CD4-positive, alpha-beta T cell (primary cell): ENCODE results near the gene SLC13A1. TPM values are rescaled to one million over a fixed set of nuclear protein-coding genes. Genes with fewer than 3 reads are reported as not detected.

Source experiments
- ATAC-seq: fragments of 200-7000 bp; cut with Tn5 transposase; one replicate; pipeline ENCODE4 v1.10.0; 2022; ENCODE audit warnings: mild to moderate bottlenecking; ENCODE audit not compliant: poor library complexity
- CTCF ChIA-PET: fragments of 350-600 bp; sonication (Branson Sonifier 250); formaldehyde crosslinking; loops from one replicate; lab custom pipeline; 2021; ENCODE audit warnings: antibody characterized with exemption, inconsistent platforms; lab: Charles Lee
- POLR2A ChIA-PET: fragments of 350-600 bp; sonication (Branson Sonifier 250); formaldehyde crosslinking; loops from one replicate; lab custom pipeline; 2021; ENCODE audit warnings: antibody characterized with exemption, inconsistent platforms; lab: Charles Lee
- DNase-seq, 14 experiments: peaks; one replicate each; pipeline ENCODE4 v3.0.0-alpha.2; 2013 to 2020; ENCODE audit warnings: mixed read lengths in 2 of 14
- H3K27ac ChIP-seq, 2 donors: one replicate each; pipeline versions ENCODE4 v1.5.1 to v1.7.0; 2013; ENCODE audit warnings: low read length in 2 of 2, low read depth in 1 of 2, mild to moderate bottlenecking in 1 of 2
- H3K27me3 ChIP-seq, 2 experiments: 1 replicate in 1 of 2; 2 replicates in 1 of 2; pipeline versions ENCODE4 v1.6.1 to v1.7.0; 2013; ENCODE audit warnings: low read length in 2 of 2, control low read depth in 1 of 2, mild to moderate bottlenecking in 1 of 2, moderate library complexity in 1 of 2; ENCODE audit not compliant: insufficient read depth in 2 of 2, control insufficient read depth in 1 of 2
- H3K36me3 ChIP-seq: one replicate; pipeline ENCODE4 v1.6.1; 2013; ENCODE audit warnings: low read length, control low read depth; ENCODE audit not compliant: insufficient read depth
- H3K4me1 ChIP-seq: one replicate; pipeline ENCODE4 v1.6.1; 2013; ENCODE audit warnings: low read length, control low read depth; ENCODE audit not compliant: insufficient read depth
- H3K4me3 ChIP-seq: one replicate; pipeline ENCODE4 v1.5.1; 2013; ENCODE audit warnings: mild to moderate bottlenecking, low read length, moderate library complexity
- H3K9me3 ChIP-seq, 2 experiments: 1 replicate in 1 of 2; 2 replicates in 1 of 2; pipeline versions ENCODE4 v1.6.1 to v1.7.0; 2013; ENCODE audit warnings: low read length in 2 of 2, mild to moderate bottlenecking in 2 of 2, control low read depth in 1 of 2, moderate library complexity in 1 of 2; ENCODE audit not compliant: control insufficient read depth in 1 of 2, insufficient read depth in 1 of 2
- H3K27ac Mint-ChIP-seq: one replicate; pipeline ENCODE4 v1.8.0; 2020; ENCODE audit warnings: mixed read lengths
- H3K27me3 Mint-ChIP-seq: one replicate; pipeline ENCODE4 v1.8.0; 2021; ENCODE audit warnings: mixed read lengths
- H3K36me3 Mint-ChIP-seq: one replicate; pipeline ENCODE4 v1.8.0; 2021; ENCODE audit warnings: low read depth, mixed read lengths
- H3K4me1 Mint-ChIP-seq: one replicate; pipeline ENCODE4 v1.8.0; 2021; ENCODE audit warnings: low read depth, mixed read lengths
- H3K4me3 Mint-ChIP-seq: one replicate; pipeline ENCODE4 v1.8.0; 2020; ENCODE audit warnings: mild to moderate bottlenecking, mixed read lengths
- H3K9me3 Mint-ChIP-seq: one replicate; pipeline ENCODE4 v1.8.0; 2020; ENCODE audit warnings: mixed read lengths
- intact Hi-C, 2 experiments: fragments of 100-400 bp; cut with DNase I in 1 of 2; cut with micrococcal nuclease in 1 of 2; formaldehyde crosslinking; loops; one replicate each; pipeline versions ENCODE4 v1.15.1 to v1.9.0; 2023 to 2025; cut with DNase I, micrococcal nuclease
- polyA plus RNA-seq, 2 donors: library from polyadenylated mRNA; unstranded; fragments of 120-200 nt; gene quantifications; one replicate each; pipeline ENCODE4 v1.2.1, GENCODE V29; 2013
- total RNA-seq, 174 experiments: library from RNA in 2 of 174; stranded (reverse) in 2 of 174; gene quantifications; one replicate each; pipeline ENCODE4 v1.2.3 and lab custom pipeline; 2021 to 2026
- TF ChIP-seq, protein P1 (sequence below): fragments of 200-600 bp; IDR thresholded peaks from one replicate; pipeline ENCODE4 v1.8.0; 2022; ENCODE audit warnings: antibody characterized with exemption, mild to moderate bottlenecking

SLC13A1 gene, protein sequence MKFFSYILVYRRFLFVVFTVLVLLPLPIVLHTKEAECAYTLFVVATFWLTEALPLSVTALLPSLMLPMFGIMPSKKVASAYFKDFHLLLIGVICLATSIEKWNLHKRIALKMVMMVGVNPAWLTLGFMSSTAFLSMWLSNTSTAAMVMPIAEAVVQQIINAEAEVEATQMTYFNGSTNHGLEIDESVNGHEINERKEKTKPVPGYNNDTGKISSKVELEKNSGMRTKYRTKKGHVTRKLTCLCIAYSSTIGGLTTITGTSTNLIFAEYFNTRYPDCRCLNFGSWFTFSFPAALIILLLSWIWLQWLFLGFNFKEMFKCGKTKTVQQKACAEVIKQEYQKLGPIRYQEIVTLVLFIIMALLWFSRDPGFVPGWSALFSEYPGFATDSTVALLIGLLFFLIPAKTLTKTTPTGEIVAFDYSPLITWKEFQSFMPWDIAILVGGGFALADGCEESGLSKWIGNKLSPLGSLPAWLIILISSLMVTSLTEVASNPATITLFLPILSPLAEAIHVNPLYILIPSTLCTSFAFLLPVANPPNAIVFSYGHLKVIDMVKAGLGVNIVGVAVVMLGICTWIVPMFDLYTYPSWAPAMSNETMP
- total RNA-seq (not detected), total RNA-seq (lab: John Stamatoyannopoulos, UW) (0 to 0.14 (median 0) reads per million in 172 experiments)
- not detected for polyA plus RNA-seq (2013, experiment 1 of 2)
- not detected for polyA plus RNA-seq (2013, experiment 2 of 2)

DNA sequence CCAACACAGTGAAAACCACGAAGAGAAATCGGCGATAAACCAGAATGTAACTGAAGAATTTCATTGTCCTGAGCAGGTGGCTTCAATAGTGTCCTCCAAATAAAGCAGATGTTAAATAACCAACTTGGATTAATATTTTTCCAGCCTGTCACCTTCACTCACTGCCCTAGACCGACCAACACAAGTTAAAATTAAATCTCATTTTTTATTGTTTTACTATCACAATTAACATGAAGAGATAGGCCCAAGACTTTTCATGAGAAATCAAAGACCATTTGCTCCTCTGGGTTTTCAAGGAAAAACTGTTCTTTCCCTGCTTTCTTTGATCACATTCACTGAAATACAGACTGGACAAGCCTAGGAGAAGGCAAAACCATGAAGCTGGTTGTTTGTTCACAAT lies at the start of gene SLC13A1:
Gene SLC13A1 (minus strand): TSS at position 87 of the 400 bp plus-strand sequence. CDS start 23 bp downstream, at position 64.
- no peak within 1 kb of the TSS for H3K4me3 Mint-ChIP-seq
- TF ChIP-seq, protein P1, sequence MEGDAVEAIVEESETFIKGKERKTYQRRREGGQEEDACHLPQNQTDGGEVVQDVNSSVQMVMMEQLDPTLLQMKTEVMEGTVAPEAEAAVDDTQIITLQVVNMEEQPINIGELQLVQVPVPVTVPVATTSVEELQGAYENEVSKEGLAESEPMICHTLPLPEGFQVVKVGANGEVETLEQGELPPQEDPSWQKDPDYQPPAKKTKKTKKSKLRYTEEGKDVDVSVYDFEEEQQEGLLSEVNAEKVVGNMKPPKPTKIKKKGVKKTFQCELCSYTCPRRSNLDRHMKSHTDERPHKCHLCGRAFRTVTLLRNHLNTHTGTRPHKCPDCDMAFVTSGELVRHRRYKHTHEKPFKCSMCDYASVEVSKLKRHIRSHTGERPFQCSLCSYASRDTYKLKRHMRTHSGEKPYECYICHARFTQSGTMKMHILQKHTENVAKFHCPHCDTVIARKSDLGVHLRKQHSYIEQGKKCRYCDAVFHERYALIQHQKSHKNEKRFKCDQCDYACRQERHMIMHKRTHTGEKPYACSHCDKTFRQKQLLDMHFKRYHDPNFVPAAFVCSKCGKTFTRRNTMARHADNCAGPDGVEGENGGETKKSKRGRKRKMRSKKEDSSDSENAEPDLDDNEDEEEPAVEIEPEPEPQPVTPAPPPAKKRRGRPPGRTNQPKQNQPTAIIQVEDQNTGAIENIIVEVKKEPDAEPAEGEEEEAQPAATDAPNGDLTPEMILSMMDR = no peak
- no peaks in the 10 kb centered on the region for H3K4me1 Mint-ChIP-seq
- Histone ChIP-seq H3K4me3 (no peak within 1 kb of the TSS), H3K27ac (no peak within 1 kb of the TSS), H3K36me3 (no peaks in the 10 kb centered on the region), H3K9me3 (no peaks in the 10 kb centered on the region), H3K27me3 (no peaks in the 10 kb centered on the region), H3K4me1 (no peaks in the 10 kb centered on the region)
- H3K36me3 Mint-ChIP-seq = no peaks in the 10 kb centered on the region
- ChIA-PET CTCF (no interaction called here), POLR2A (no interaction called here)
- no peak within 1 kb of the TSS for H3K27ac Mint-ChIP-seq
- DNase-seq = no peak
- intact Hi-C loops = no loop called here
- no peak for ATAC-seq
- no peaks in the 10 kb centered on the region for H3K9me3 Mint-ChIP-seq
- no peaks in the 10 kb centered on the region for H3K27me3 Mint-ChIP-seq

DNA sequence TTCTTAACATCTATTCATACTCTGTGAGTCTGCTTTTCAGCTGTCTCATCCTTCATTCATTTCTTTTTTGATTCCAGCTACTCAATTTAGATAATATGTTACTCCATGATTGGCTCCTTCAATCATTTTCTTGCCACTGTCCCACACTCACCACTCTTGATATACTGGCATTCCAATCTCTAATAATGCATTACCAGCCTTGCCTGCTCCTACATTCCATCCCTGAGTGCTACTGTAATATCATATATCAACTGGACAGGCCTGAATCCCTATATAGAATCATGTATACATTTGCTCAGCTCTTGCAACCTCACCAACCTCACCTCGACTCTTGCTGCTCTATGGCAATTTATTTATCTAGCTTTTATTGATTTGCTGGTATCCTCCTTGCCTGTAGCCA lies 45.0 kb upstream of the SLC13A1 start:
- DNase-seq (no peak), ATAC-seq (no peak)
- Mint-ChIP-seq H3K27me3 (no peaks in the 10 kb centered on the region), H3K4me1 (no peaks in the 10 kb centered on the region), H3K27ac (no peak overlapping the region), H3K9me3 (no peaks in the 10 kb centered on the region), H3K36me3 (no peaks in the 10 kb centered on the region), H3K4me3 (no peak overlapping the region)
- H3K9me3 ChIP-seq = no peaks in the 10 kb centered on the region
- intact Hi-C loops = no loop called here
- no peak overlapping the region for H3K27ac ChIP-seq
- no peaks in the 10 kb centered on the region for H3K27me3 ChIP-seq
- no peaks in the 10 kb centered on the region for H3K4me1 ChIP-seq
- CTCF ChIA-PET = no interaction called here
- no peaks in the 10 kb centered on the region for H3K36me3 ChIP-seq
- H3K4me3 ChIP-seq = no peak overlapping the region
- TF ChIP-seq, protein P1 = no peak
- POLR2A ChIA-PET = no interaction called here

DNA sequence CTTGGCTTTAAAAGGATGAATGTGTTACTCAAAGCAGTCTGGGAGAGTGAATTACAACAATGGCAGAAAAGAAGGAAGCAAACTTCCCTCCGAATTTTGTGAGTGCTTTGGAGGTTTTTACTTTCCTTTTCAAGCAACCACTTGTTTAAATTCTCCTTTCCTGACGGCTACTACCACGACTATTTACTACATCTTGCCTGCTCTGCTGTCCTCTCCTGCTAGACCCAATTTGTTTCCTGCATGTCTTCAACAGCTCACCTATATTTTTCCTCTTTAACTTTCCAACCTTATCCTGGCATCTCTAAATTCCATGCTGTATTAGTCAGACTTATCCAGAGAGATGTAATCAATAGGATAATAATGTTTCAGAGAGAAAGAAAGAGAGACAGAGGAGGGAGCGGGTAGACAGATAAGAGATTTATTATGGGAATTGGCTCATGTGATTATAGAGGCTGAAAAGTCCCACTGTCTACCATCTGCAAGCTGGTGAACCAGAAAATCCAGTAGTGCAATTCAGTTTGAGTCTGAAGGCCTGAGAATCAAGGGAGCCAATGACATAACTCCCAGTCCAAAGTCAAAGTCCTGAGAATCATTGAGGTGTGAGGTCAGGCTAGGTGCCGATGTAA lies 42.8 kb upstream of the SLC13A1 start:
- Histone ChIP-seq H3K4me3 (no peak overlapping the region), H3K27ac (no peak overlapping the region), H3K4me1 (no peaks in the 10 kb centered on the region), H3K9me3 (no peaks in the 10 kb centered on the region), H3K27me3 (no peaks in the 10 kb centered on the region), H3K36me3 (no peaks in the 10 kb centered on the region)
- DNase-seq = no peak
- no peak overlapping the region for H3K4me3 Mint-ChIP-seq
- ATAC-seq = no peak
- no peaks in the 10 kb centered on the region for H3K27me3 Mint-ChIP-seq
- H3K27ac Mint-ChIP-seq = no peak overlapping the region
- ChIA-PET POLR2A (no interaction called here), CTCF (no interaction called here)
- H3K36me3 Mint-ChIP-seq = no peaks in the 10 kb centered on the region
- no peaks in the 10 kb centered on the region for H3K4me1 Mint-ChIP-seq
- TF ChIP-seq, protein P1 = no peak
- H3K9me3 Mint-ChIP-seq = no peaks in the 10 kb centered on the region
- intact Hi-C loops = no loop called here
